Measurements from ENCODE around the gene HDGF.

Gene HDGF

GRCh38 chr1:156751451-156751756 is at the start of gene HDGF:
Gene HDGF (minus strand): TSS chr1:156751675. CDS start chr1:156751429, 246 bp downstream.
- Histone ChIP-seq H3K9me2 (replicated peaks; ENCODE audit: control insufficient read depth, low read length) (no peaks in the 10 kb centered on the region), H3K79me2 (ENCODE audit: control insufficient read depth, low read length) (peaks cover 73% of the 10 kb centered on the region), H3K4me1 (ENCODE audit: control insufficient read depth, low read length) (peaks cover 54% of the 10 kb centered on the region), H3K27ac (ENCODE audit: low read depth, low read length) (peak within 1 kb of the TSS; percentile 79), H3K4me2 (ENCODE audit: low read length) (peak within 1 kb of the TSS; percentile 88), H3K27me3 (ENCODE audit: control insufficient read depth, low read length) (no peaks in the 10 kb centered on the region), H4K20me1 (ENCODE audit: control insufficient read depth, insufficient read depth, low read depth, low read length) (peaks cover 15% of the 10 kb centered on the region; the same call in 1 of the 2 replicates), H3K4me3 (ENCODE audit: low read length) (peak within 1 kb of the TSS; percentile 97), H3K9me3 (ENCODE audit: control insufficient read depth, insufficient read depth, low read length) (no peaks in the 10 kb centered on the region), H3F3A (ENCODE audit: control insufficient read depth, insufficient read depth) (0 out of 2 replicates have a peak, but pooled peaks cover 7% of the 10 kb centered on the region), H3K36me3 (ENCODE audit: control insufficient read depth, low read length) (peaks cover 45% of the 10 kb centered on the region)
- no peak for TF ChIP-seq CTCF (IDR thresholded peaks at IDR 0.05; ENCODE audit: low read depth, low read length, poor library complexity, severe bottlenecking)
- TF ChIP-seq EZH2phosphoT487 (IDR thresholded peaks at IDR 0.05; ENCODE audit: borderline replicate concordance, low read length), result no peak

- Histone ChIP-seq H3F3A (ENCODE audit: control insufficient read depth, insufficient read depth) (peaks cover 10% of the 10 kb centered on the region), H3K4me3 (ENCODE audit: low read length) (no peak overlapping the region), H3K79me2 (ENCODE audit: control insufficient read depth, low read length) (no peaks in the 10 kb centered on the region), H4K20me1 (ENCODE audit: control insufficient read depth, insufficient read depth, low read depth, low read length) (no peaks in the 10 kb centered on the region), H3K4me2 (ENCODE audit: low read length) (no peak overlapping the region), H3K27me3 (ENCODE audit: control insufficient read depth, low read length) (no peaks in the 10 kb centered on the region), H3K36me3 (ENCODE audit: control insufficient read depth, low read length) (peaks cover 85% of the 10 kb centered on the region), H3K4me1 (ENCODE audit: control insufficient read depth, low read length) (peaks cover 28% of the 10 kb centered on the region), H3K9me2 (replicated peaks; ENCODE audit: control insufficient read depth, low read length) (no peaks in the 10 kb centered on the region), H3K27ac (ENCODE audit: low read depth, low read length) (no peak overlapping the region), H3K9me3 (ENCODE audit: control insufficient read depth, insufficient read depth, low read length) (no peaks in the 10 kb centered on the region)
- TF ChIP-seq EZH2phosphoT487 (IDR thresholded peaks at IDR 0.05; ENCODE audit: borderline replicate concordance, low read length) (no peak), CTCF (IDR thresholded peaks at IDR 0.05; ENCODE audit: low read depth, low read length, poor library complexity, severe bottlenecking) (peak; percentile 87)
Measured at GRCh38 chr1:156797212-156797871, 45.9 kb upstream of the HDGF start.

GRCh38 chr1:156796340-156797097 is 45.0 kb upstream of the HDGF start:
- peak overlapping the region; percentile 31; the same call in 1 of the 2 replicates for H3K4me2 ChIP-seq (ENCODE audit: low read length)
- no peaks in the 10 kb centered on the region; the same call in 1 of the 2 replicates for H4K20me1 ChIP-seq (ENCODE audit: control insufficient read depth, insufficient read depth, low read depth, low read length)
- H3K4me1 ChIP-seq (ENCODE audit: control insufficient read depth, low read length), result peaks cover 28% of the 10 kb centered on the region
- no peak overlapping the region for H3K27ac ChIP-seq (ENCODE audit: low read depth, low read length)
- 0 out of 2 replicates have a peak overlapping the region, but pooled peaks have one; percentile 7 for H3K4me3 ChIP-seq (ENCODE audit: low read length)
- no peak for TF ChIP-seq CTCF (IDR thresholded peaks at IDR 0.05; ENCODE audit: low read depth, low read length, poor library complexity, severe bottlenecking)
- no peak for TF ChIP-seq EZH2phosphoT487 (IDR thresholded peaks at IDR 0.05; ENCODE audit: borderline replicate concordance, low read length)
- no peaks in the 10 kb centered on the region for H3K27me3 ChIP-seq (ENCODE audit: control insufficient read depth, low read length)
- no peaks in the 10 kb centered on the region for H3K9me2 ChIP-seq (replicated peaks; ENCODE audit: control insufficient read depth, low read length)
- peaks cover 10% of the 10 kb centered on the region for H3F3A ChIP-seq (ENCODE audit: control insufficient read depth, insufficient read depth)
- no peaks in the 10 kb centered on the region for H3K79me2 ChIP-seq (ENCODE audit: control insufficient read depth, low read length)
- peaks cover 91% of the 10 kb centered on the region for H3K36me3 ChIP-seq (ENCODE audit: control insufficient read depth, low read length)
- H3K9me3 ChIP-seq (ENCODE audit: control insufficient read depth, insufficient read depth, low read length), result no peaks in the 10 kb centered on the region
